Activated naive CD8-positive, alpha-beta T cell treated with anti-CD3 and anti-CD28 coated beads, Interleukin-2, amount 50 U/mL, for 16 hours (primary cell): ENCODE data around the gene PTGR1.
"Not testable (repeated sequence)": the region's sequence is repeated elsewhere in the genome, so short reads cannot be mapped to it uniquely, and the experiment has no call there.

ENCODE experiments used
- DNase-seq: peaks from one replicate; pipeline ENCODE4 v3.0.0-alpha.2; 2020; ENCODE audit warnings: low read depth, low spot score

The PTGR1 gene

DNA sequence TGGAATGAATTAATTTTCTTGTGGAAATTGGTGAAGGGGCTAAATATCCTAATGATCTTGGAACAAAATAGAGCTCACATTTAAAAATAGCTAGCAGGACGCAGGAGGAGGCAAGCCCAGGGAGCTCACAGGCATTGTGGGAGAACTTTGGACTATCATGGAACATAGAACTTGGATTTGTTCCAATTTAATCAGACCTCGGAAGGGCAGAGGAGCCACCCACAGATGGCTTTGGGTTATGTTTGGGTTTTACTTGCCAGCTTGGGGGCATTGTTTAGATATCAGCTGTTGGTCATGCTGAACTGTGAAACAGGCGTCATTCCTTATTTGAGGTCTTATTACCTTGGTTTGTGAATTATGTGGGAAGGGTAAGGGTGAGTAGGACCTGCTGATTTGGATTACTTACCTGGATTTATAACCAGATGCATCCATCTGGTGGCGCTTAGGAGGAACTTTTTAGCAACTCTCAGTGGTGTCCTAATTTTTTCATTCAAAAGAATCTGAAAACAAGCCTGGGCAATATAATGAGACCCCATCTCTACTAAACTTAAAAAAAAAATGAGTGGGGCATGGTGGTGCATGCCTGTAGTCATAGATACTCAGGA is 14.1 kb upstream of the PTGR1 start:
- no peak for DNase-seq

DNA sequence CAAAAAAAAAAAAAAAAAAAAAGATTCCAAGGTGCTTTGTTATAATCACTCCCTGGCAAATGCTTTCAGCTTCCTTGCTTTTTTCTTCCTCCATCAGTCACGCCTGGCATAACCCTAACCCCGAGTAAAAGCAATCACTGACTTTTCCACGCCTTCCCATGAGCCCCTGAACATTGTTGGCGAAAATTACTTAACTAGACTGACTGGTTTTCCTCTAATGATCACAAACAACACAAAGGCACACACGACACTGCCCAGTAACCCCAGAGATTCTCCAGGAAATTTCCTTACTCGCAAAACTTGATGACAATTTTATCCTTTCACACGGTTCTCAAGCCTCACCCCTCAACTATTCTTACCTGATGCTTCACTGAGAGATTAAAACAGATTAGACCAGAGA is 11.4 kb upstream of the PTGR1 start:
- no peak for DNase-seq

DNA sequence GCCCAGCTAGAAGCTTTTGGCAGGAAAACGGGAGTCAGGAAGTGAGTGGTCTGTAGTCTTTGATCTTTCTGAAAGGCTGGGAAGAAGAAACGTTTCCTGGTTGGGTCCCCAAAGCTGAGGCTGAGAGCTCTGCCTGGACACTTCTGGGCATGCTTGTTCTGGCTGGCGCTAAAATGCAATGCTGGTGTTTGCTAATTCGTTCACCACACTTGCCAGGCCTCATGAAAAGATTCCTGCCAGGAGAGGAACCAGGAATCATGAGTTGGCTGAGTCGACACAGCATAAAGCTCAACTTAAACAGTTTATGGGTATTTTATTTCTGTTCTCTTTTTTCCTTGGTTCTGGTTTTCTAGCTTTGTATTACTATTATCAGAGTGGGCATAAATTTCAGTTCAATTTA is 10.7 kb upstream of the PTGR1 start:
- no peak for DNase-seq

DNA sequence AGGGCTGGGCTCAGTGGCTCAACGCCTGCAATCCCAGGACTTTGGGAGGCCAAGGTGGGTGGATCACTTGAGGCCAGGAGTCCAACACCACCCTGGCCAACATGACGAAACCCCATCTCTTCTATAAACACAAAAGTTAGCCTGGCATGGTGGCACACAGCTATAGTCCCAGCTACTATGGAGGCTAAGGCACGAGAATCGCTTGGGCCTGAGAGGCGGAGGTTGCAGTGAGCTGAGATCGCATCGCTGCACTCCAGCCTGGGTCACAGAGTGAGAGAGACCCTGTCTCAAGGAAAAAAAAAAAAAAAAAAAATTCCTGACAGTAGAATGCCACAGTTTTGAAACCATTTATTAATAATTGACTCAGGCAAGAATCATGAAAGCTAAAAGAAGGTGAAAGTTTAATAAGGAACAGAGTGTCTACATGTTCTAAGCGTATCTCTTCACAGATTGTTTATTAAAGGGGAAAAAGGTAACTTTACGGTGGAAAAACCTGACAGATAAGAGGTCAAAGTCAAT is 5.7 kb upstream of the PTGR1 start:
- no peak for DNase-seq

DNA sequence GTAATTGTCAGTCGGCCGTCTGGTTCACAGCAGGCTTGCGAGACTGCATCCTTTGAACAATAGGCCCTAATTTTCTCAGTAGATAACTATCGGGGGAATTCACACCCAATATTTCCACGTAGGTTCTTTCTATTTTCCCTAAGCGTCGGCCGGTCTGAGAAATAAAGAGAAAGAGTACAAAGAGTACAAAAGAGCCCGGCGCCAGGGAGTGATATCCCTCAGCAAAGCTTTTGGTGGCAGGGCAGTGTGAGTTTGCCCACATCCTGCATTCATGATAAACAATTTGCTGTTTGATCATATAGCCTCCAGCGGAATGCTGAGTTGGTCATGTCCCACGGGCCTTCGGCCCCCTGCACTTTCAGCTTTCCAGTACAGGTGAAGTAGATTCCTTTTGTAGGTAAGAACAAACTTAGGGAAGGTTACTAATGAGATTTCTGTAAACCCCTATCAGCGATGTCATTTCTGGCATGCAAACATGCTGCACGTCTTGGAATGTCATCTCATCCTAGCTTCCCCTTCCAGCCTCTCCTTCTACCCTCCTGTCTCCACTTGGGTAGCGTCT is 4.7 kb upstream of the PTGR1 start:
- DNase-seq: no peak

DNA sequence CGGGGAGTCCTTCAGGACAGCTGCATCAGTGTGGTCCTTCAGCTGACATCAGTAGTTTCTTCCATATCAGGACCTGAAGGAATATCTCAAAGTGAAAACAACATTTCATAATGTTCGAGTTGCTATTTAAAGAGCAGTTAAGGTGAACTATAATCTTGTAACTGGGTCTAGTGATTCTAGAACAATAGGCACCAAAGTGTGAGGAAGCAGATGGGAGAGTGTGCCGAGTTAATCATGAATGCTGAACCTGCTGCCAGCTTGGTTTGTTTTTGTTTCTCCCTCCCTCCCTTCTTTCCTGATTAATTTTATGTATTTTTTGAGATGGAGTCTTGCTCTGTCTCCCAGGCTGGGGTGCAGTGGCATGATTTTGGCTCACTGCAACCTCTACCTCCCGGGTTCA is 3.6 kb upstream of the PTGR1 start:
- no peak for DNase-seq

DNA sequence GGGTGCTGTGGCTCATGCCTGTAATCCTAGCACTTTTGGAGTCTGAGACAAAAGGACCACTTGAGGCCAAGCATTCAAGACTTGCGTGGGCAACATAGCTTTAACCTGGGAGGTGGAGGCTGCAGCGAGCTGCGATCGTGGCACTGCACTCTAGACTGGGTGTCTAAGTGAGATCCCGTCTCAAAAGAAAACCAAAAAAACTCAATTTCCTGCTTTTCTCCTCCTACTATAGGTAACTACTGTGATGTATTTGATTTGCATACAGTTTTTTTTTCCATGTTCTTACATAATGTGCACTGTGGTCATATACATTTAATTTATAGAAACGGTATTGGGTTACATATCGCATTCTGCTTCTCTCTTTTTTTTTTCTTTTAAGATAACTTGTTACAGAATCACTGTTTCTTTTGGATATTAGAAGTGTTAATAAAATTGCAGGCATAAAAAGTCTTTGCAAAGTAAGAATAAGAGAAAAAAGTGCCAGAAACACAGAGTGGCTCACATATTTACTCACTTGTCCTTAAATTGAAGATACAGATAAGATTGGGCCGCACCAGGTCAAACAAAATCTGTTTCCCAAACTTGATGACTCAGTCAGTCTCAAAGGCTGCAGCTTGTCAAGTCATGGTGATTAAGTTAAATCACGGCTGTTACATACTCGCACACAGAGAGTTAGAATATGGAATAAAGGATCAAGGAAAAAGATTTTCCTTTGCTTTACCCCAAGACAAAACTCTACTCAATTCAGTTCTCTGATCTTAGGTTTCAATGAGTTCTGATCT is 2.0 kb upstream of the PTGR1 start:
- DNase-seq: no peak

DNA sequence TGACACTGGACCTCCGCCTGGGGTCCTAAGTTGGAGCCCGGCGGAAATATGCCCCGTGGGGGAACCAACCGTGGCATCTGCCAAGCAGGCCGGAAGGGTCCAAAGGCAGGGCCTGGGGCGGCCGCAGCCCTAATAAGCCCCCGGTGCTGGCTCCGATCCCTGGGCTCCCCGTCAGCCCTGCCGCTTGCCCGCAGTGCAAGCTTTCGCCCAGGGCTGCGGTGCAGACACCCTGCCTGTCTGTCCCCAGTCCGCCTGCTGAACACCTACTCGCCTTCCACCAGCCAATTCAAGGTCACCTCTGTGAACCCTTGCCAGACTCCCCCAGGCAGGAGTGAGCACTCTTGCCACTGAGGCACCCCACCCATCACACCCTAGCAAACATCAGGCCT is 502 bp upstream of the PTGR1 start:
- DNase-seq: no peak

DNA sequence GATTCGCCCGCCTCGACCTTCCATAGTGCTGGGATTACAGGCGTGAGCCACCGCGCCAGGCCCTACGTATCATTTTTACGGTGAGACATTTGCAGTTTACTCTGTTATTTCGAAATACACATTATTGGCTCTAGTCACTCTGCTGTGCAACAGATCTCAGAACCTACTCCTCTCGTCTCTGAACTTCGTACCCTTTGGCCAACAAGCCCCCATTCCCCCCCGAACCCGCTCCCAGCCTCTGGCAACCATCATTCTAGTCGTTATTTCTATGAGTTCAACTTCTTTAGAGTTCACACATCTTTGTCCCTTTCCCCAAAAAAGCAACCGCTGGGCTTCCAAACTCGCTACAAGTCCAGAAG is 735 bp downstream of the PTGR1 start:
- no peak for DNase-seq

DNA sequence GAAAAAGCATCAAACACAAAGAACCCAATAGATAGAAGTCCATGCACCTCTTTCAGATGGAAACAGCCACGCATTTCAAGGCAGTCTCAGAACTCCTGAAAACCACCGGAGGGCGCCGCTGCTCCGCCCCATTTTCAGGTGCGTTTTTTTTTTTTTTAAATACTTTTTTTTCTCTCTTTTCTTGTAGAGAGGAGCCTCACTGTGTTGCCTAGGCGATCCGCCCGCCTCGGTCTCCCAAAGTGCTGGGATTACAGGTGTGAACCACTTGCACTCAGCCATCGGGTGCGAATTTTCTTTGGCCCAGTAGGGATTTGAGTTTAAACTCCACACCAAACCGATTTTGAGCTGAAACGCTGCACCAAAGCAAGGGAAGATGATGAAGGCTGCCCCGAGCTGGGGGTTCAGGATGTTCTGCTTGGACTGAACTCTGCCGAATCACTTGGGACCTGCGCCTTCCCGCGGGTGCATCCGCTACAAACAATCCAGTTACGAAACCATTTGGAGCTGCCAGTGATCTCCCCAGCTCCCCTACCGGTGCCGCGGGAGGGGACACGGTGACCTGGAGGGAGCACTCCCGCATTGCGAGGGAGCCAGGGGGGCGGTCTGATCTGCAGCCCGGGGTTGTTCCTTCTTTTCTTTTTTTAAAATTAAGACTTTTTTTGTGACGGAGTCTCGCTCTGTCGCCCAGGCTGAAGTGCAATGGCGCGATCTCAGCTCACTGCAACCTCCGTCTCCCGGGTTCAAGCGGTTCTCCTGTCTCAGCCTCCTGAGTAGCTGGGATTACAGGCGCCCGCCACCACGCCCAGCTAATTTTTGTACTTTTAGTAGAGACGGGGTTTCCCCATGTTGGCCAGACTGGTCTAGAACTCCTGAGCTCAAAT is 1.4 kb downstream of the PTGR1 start:
- no peak for DNase-seq

DNA sequence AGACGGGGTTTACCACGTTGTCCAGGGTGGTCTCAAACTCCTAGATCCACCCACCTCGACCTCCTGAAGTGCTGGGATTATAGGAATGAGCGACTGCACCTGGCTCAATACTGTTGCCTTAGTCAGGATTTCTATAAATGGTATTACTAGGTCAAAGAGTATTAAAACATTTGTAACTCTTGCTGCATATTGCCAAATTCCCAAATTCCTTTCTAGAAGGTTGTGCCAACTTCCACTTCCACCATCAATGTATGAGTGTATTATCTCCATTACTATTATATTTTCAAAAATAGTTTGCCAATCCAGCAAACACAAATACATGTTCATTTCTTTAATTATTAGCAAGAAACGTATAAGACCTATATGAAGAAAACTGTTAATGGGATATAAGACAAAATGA is 10.6 kb downstream of the PTGR1 start:
- no peak for DNase-seq

DNA sequence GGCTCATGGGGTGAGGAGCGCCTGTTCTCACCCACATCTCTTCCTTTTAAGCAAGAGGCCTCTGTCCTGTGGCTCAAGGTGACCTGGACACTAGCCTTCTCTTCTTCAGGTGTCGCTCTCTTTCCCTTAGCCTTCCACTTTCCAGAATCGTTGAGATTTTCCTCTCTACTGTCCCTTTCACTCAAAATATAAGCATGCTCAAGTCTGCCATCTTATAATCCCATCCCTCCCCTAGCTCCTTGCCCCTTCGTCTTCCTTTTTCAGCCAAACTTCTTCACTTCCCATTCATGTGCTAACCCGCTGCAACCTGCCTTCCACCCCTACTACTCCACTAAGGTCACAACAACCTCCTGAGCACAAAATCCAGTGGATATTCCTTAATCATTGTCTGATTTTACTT is 13.1 kb downstream of the PTGR1 start:
- no peak for DNase-seq

DNA sequence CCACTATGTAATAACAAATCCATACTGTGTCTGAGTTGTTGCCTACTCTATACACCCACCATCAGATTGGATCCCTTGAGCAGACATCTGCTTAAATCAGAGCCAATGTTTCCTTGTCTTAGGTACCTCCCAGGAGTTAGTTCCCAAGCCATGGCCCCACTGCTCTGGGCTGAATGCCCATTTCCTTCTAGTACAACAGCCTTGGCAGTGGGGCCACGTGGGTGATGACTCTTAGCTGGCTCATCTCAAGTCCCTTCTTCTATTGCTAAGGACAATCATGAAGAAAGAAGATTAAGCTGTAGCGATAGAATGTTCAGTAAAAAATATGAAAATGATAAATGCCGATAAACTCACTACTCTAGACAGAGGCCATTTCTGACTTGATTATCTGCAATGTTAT is 16.6 kb downstream of the PTGR1 start:
- DNase-seq: no peak

DNA sequence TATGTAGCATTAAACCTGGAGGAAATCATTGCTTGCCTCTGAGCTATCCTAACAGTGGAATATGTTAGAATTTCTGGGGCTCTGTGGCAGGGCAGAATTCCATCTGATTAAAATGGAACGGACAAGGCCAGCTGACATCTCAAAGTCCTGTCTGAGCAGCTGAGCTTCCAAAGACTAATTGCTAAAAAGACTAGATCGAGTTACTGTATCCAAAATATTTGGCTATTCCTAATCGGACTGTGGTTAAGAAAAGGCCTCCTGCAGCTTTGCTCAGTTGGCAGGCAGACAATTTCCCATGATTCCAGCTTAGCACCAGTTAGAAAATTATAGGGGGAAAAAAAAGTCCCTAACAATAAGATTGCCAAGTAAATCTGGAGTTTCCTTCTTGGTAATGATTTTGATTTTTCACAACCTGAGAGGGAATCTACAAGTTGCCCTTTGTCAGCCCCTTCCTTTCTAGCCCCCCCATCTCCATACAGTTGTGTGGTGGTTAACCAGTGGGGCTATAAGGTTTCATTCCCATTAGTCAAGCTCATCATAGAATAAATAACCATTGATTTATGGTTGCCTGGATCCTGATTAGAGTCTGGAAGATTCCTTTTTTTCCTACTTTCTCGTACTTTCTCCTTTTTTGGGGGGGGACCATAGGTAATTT is 26.4 kb downstream of the PTGR1 start:
- no peak for DNase-seq

DNA sequence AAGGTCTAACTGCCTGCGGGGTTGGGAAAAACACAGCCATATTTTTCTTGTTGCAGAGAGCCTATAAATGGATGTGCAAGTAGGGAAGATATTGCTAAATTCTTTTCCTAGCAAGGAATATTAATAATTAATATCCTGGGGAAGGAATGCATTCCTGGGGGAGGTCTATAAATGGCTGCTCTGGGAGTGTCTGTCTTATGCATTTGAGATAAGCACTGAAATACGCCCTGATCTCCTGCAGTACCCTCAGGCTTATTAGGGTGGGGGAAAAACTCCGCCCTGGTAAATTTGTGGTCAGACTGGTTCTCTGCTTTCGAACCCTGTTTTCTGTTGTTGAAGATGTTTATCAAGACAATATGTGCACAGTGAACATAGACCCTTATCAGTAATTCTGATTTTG is 31.3 kb downstream of the PTGR1 start:
- DNase-seq: not testable (repeated sequence)

DNA sequence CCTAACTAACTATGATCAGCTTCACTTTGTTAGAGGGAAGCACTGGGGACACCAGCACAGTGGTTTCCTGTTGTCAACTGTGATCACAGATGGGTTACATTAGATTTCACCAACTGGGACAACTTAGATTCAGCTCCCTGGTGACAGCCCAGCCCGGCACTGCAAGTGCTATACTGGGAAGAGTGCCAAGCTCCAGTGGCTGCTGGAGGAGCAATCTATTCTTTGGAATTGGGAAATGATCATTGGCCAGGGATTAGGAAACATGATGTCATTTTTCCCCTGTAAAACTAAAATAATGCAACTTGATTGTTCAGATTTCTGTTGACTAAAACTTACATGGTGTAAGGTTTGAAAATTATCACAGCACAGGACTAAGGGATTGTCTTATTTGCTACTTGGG is 33.2 kb downstream of the PTGR1 start:
- no peak for DNase-seq

DNA sequence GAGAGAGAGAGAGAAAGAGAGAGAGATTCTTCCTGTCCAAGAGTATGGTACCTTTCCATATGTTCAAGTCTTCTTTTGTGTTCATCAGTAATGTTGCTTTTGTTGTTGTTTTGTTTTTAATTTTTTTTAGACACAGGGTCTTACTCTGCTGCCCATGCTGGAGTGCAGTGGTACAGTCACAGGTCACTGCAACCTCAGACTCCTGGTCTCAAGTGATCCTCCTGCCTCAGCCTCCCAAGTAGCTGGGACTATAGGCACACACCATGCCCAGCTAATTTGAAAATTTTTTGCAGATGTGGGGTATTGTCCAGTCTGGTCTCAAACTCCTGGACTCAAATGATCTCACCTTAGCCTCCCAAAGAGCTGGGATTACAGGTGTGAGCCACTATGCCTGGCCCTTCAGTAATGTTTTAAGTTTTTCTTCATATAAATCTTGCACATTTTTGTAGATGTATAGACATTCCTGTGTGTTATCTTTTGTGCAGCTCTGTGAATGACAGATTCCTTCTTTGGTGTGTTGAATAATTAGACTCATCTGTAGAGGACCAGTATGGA is 38.2 kb downstream of the PTGR1 start:
- no peak for DNase-seq

DNA sequence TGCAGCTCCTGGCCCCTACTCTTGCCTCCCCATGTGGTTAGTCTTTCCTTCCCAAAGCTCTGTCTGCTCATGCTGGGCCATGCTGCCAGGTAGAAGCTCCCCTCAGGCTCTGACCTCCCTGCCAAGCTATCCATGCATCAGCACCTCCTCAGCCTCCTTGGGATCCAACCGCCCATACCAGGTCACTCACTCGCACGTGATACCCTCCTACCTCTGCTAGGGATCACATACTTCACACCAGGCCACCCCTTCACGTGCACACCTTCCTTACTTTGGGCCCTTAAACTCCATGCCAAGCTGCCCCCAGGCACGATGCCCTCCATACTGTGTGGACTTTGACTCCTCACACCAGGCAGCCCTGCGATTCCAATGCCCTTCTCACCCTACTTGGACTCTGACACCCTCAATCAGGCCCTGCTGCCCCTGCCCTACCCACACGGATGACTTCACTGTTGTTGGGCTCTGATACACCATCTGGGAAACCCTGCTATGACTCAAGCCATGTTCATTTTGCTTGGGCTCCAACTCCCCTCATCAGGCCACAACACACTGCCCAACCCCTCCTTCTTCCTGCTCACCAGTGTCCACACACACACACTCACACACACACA is 40.3 kb downstream of the PTGR1 start:
- DNase-seq: no peak

DNA sequence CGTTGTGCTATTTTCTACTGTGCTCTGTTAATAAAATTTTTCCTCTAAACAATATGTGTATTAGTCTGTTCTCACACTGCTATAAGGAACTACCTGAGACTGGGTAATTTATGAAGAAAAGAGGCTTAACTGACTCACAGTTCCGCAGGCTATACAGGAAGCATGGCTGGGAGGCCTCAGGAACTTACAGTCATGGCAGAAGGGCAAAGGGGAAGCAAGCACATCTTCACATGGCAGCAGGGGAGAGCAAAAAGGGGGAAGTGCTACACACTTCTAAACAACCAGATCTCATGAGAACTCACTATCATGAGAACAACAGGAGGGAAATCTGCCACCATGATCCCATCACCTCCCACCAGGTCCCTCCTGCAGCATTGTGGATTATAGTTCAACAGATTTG is 44.0 kb downstream of the PTGR1 start:
- DNase-seq: not testable (repeated sequence)

DNA sequence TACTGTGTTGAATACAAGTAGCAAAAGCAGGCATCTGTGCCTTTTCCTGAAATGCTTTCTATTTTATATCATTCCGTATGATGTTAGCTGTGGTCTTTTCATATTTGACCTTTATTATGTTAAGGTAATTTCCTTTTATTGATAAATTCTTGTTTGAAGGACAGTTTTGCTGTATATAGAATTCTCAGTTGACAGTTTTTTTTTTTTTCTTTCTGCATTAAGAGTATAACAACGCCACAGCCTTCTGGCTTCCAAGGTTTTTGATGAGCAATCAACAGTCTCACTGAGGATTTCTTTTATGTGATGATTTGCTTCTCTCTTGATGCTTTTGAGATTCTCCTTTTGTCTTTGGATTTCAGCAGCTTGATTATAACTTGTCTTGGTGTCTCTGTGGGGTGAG is 50.8 kb downstream of the PTGR1 start:
- DNase-seq: no peak
